Measurements from ENCODE around the gene GSTCD. TPM values are rescaled to one million over a fixed set of nuclear protein-coding genes. Genes with fewer than 3 reads are reported as not detected.
"Not testable (repeated sequence)": the region's sequence is repeated elsewhere in the genome, so short reads cannot be mapped to it uniquely, and the experiment has no call there.

Gene GSTCD
- total RNA-seq, 1 experiment from 2014 or later: 15.1 TPM

GRCh38 chr4:105714932-105715331 is 6.3 kb downstream of the GSTCD start:
- no peak for DNase-seq (ENCODE audit: low spot score)

GRCh38 chr4:105715692-105716278 is 7.2 kb downstream of the GSTCD start:
- DNase-seq (ENCODE audit: low spot score): peak; percentile 37

- DNase-seq (ENCODE audit: low spot score): no peak
Observed at GRCh38 chr4:105719204-105719603, 10.6 kb downstream of the GSTCD start.

- no peak for DNase-seq (ENCODE audit: low spot score)
Observed at GRCh38 chr4:105725623-105726022, 17.0 kb downstream of the GSTCD start.

GRCh38 chr4:105729895-105730294 is 21.3 kb downstream of the GSTCD start:
- DNase-seq (ENCODE audit: low spot score): not testable (repeated sequence)

- not testable (repeated sequence) for DNase-seq (ENCODE audit: low spot score)
Observed at GRCh38 chr4:105735217-105735616, 26.6 kb downstream of the GSTCD start.

GRCh38 chr4:105741548-105741947 is 33.0 kb downstream of the GSTCD start:
- DNase-seq (ENCODE audit: low spot score): no peak

- DNase-seq (ENCODE audit: low spot score): no peak
Observed at GRCh38 chr4:105748222-105748621, 39.6 kb downstream of the GSTCD start.

GRCh38 chr4:105751718-105752299 is 43.2 kb downstream of the GSTCD start:
- no peak for DNase-seq (ENCODE audit: low spot score)

GRCh38 chr4:105753361-105753760 is 44.8 kb downstream of the GSTCD start:
- no peak for DNase-seq (ENCODE audit: low spot score)

GRCh38 chr4:105755375-105755774 is 46.8 kb downstream of the GSTCD start:
- no peak for DNase-seq (ENCODE audit: low spot score)

GRCh38 chr4:105758958-105759357 is 50.4 kb downstream of the GSTCD start:
- no peak for DNase-seq (ENCODE audit: low spot score)

- peak; percentile 91 for DNase-seq (ENCODE audit: low spot score)
Observed at GRCh38 chr4:105765690-105766407, 57.3 kb downstream of the GSTCD start.

- no peak for DNase-seq (ENCODE audit: low spot score)
Observed at GRCh38 chr4:105767579-105767978, 59.0 kb downstream of the GSTCD start.

- not testable (repeated sequence) for DNase-seq (ENCODE audit: low spot score)
Observed at GRCh38 chr4:105770524-105770923, 61.9 kb downstream of the GSTCD start.

GRCh38 chr4:105772065-105772464 is 63.5 kb downstream of the GSTCD start:
- not testable (repeated sequence) for DNase-seq (ENCODE audit: low spot score)

- not testable (repeated sequence) for DNase-seq (ENCODE audit: low spot score)
Observed at GRCh38 chr4:105775760-105776415, 67.3 kb downstream of the GSTCD start.

GRCh38 chr4:105780176-105780575 is 71.6 kb downstream of the GSTCD start:
- no peak for DNase-seq (ENCODE audit: low spot score)

GRCh38 chr4:105784761-105785160 is 76.2 kb downstream of the GSTCD start:
- DNase-seq (ENCODE audit: low spot score): no peak

- no peak for DNase-seq (ENCODE audit: low spot score)
Observed at GRCh38 chr4:105785792-105786191, 77.2 kb downstream of the GSTCD start.

- no peak for DNase-seq (ENCODE audit: low spot score)
Observed at GRCh38 chr4:105786748-105787147, 78.2 kb downstream of the GSTCD start.

- no peak for DNase-seq (ENCODE audit: low spot score)
Observed at GRCh38 chr4:105797225-105797624, 88.6 kb downstream of the GSTCD start.

All from A172 (cell line).